Mesodermal cell (in vitro differentiated cells): Measurements from ENCODE around the gene PPM1H.
"Not testable (repeated sequence)": the region's sequence is repeated elsewhere in the genome, so short reads cannot be mapped to it uniquely, and the experiment has no call there.

Experiments
- H3K27ac ChIP-seq: 2 replicates; pipeline ENCODE4 v1.7.0; 2013; ENCODE audit warnings: mild to moderate bottlenecking, low read depth, low read length, moderate library complexity; ENCODE audit not compliant: severe bottlenecking
- H3K36me3 ChIP-seq: 2 replicates; pipeline ENCODE4 v1.7.1; 2013; ENCODE audit warnings: mild to moderate bottlenecking, low read length, moderate library complexity; ENCODE audit not compliant: control insufficient read depth, insufficient read depth
- H3K4me1 ChIP-seq: one replicate; pipeline ENCODE4 v1.7.1; 2013; ENCODE audit warnings: mild to moderate bottlenecking, low read length; ENCODE audit not compliant: insufficient read depth, control insufficient read depth, poor library complexity, severe bottlenecking
- H3K4me3 ChIP-seq: 2 replicates; pipeline ENCODE4 v1.7.0; 2013; ENCODE audit warnings: low read length, control low read depth, mild to moderate bottlenecking; ENCODE audit not compliant: insufficient read depth, poor library complexity, severe bottlenecking; ENCODE audit errors: extremely low read depth
- H3K9me3 ChIP-seq: 2 replicates; pipeline ENCODE4 v1.7.1; 2013; ENCODE audit warnings: mild to moderate bottlenecking, low read length, moderate library complexity; ENCODE audit not compliant: control insufficient read depth
- WGBS, 2 experiments: methylation state at CpG; one replicate each; pipeline ENCODE4 v1.1.5; 2013; ENCODE audit warnings: missing lambda C conversion rate in 2 of 2; ENCODE audit not compliant: insufficient coverage in 2 of 2; 5-methylcytosine and 5-hydroxymethylcytosine counted together

PPM1H gene

DNA sequence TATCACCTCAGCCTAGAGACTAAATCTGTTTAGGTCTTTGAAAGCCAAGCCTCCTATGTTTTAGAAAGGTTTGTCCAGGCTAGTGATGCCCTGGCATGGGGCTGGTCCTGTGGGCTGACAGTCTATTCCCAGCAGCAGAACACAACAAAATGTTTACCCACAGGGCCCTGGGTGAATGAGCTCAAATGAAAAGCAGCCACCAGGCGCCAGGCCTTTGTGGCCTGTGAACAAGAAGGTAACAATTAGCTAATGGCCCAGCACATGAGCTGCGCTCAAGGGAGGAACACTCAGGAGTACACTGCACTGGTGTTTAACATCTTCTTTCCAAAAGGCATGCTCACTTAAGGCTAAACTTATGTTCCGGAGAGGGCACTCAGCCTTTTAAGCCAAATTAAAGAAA is 266.2 kb downstream of the PPM1H start:
- Histone ChIP-seq H3K27ac (no peak overlapping the region), H3K9me3 (no peaks in the 10 kb centered on the region), H3K4me3 (no peak overlapping the region), H3K36me3 (no peaks in the 10 kb centered on the region), H3K4me1 (no peaks in the 10 kb centered on the region)
- 92 to 98% methylated on average over 3 of the region's 3 CpGs for WGBS, 2 experiments

DNA sequence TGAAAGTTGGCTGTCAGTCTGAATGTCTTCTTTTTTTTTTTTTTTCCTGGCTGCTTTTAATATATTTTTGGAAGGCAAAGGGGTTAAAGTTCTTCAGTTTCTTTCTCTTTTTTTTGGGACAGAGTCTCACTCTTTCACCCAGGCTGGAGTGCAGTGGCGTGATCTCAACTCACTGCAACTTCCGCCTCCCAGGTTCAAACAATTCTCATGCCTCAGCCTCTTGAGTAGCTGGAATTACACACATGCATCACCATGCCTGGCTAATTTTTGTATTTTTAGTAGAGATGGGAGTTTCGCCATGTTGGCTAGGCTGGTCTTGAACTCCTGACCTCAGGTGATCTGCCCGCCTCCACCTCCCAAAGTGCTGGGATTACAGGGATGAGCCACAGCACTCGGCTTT is 270.0 kb downstream of the PPM1H start:
- 90 to 100% methylated on average over 2 to 3 of the region's 5 CpGs for WGBS, 2 experiments
- not testable (repeated sequence) for H3K4me3 ChIP-seq, H3K9me3 ChIP-seq, H3K27ac ChIP-seq, H3K36me3 ChIP-seq, H3K4me1 ChIP-seq

DNA sequence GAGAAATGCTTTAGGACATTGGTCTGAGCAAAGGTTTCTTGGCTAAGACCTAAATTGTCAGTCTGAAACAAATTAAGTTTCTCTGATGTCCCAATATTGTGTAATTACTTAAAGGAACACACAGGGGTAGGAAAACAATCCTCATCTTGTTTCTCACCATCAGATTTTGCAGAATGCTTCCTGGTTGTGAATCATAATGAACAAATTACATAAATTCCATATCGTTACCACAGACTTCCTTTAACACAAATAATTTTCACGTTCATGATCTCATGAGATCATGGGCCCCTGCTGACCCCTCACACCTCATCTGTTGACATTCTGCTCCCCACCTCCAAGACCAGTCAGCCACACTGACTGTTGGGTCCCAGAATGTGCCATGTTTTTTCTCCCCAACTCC is 274.2 kb downstream of the PPM1H start:
- H3K36me3 ChIP-seq = no peaks in the 10 kb centered on the region
- H3K27ac ChIP-seq = no peak overlapping the region
- 97 to 100% methylated on average over 2 of the region's 2 CpGs for WGBS, 2 experiments
- no peak overlapping the region for H3K4me3 ChIP-seq
- peaks cover 6% of the 10 kb centered on the region for H3K9me3 ChIP-seq
- peaks cover 9% of the 10 kb centered on the region for H3K4me1 ChIP-seq

DNA sequence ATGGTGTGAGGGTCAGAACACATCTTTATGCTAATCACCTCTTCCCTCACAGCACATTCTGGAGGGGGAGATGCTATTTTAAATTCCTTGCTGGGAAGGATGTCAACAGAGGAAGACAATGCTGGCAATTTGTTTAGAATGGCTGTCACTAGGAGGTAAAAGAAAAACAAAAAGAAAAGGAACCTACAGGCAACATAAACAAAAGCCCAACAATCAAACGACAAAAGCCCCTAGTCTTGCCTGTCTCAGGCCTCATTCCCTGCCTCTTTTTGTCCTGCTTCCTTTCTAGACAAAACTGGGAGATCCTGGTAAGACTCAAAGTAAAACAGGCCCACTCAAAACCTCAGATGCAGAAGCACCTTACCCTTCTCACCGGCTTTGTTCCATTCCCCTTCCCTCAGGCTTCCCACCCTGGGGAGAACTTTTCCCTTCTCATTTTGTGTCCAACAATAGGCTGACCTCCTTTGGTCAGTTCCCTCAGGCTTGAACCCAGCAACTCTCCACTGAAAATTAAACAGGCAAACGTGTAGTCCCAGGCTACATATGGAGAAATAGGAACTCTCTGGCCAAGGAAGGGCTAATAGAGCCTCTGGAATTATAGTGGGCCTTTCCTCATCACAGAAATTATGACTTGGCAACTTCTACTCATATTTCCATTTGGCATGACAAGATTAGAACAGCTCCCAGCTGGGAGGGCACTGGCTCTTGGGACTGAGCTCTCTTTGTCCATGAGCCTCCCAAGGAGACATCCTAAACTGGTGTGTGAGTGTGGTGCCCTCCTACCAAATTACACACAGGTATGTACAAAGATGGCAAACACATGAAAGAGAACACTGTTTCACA is 275.3 kb downstream of the PPM1H start:
- H3K36me3 ChIP-seq = no peaks in the 10 kb centered on the region
- peak overlapping the region; percentile 76 for H3K27ac ChIP-seq
- WGBS, 2 experiments = 0% methylated on average over 1 to 2 of the region's 3 CpGs
- H3K4me1 ChIP-seq = peaks cover 14% of the 10 kb centered on the region
- peaks cover 6% of the 10 kb centered on the region for H3K9me3 ChIP-seq
- H3K4me3 ChIP-seq = no peak overlapping the region

DNA sequence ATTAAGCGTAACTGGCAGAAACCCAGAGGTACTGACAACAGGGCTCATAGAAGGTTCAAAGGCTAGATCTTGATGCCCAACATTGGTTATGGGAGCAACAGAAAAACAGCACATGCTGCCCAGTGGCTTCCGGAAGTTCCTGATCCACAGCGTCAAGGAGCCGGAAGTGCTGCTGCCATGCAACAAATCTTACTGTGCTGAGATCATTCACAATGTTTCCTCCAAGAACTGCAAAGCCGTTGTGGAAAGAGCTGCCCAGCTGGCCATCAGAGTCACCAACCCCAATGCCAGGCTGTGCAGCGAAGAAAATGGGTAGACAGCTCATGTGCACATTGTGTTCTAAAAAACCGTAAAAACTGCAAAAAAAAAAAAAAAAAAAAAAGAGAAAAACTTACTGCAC is 276.0 kb downstream of the PPM1H start:
- Histone ChIP-seq H3K27ac (no peak overlapping the region), H3K4me1 (peaks cover 14% of the 10 kb centered on the region)
- WGBS, 2 experiments = 84 to 86% methylated on average over 5 of the region's 7 CpGs

DNA sequence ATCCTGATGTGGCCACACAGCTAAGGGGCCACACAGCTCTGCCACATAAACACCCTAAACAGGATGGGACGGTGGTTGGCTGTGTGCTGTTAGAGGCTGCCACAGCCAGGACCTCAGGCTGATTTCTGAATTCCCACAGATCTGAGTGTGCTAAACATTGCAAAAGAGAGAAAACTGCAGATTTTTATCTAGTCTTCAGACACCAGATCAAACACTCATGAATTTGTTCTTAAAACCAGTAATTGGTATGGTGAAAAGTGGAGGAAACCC is 277.7 kb downstream of the PPM1H start:
- Histone ChIP-seq H3K9me3 (peaks cover 6% of the 10 kb centered on the region), H3K4me1 (peaks cover 14% of the 10 kb centered on the region), H3K4me3 (no peak overlapping the region), H3K36me3 (no peaks in the 10 kb centered on the region), H3K27ac (no peak overlapping the region)
- WGBS, 2 experiments = no CpG with 5 or more reads among the region's 1 CpG

More for the DNA sequence above, 276.0 kb downstream of the PPM1H start:
- Histone ChIP-seq H3K9me3 (peaks cover 6% of the 10 kb centered on the region), H3K36me3 (no peaks in the 10 kb centered on the region), H3K4me3 (no peak overlapping the region)

DNA sequence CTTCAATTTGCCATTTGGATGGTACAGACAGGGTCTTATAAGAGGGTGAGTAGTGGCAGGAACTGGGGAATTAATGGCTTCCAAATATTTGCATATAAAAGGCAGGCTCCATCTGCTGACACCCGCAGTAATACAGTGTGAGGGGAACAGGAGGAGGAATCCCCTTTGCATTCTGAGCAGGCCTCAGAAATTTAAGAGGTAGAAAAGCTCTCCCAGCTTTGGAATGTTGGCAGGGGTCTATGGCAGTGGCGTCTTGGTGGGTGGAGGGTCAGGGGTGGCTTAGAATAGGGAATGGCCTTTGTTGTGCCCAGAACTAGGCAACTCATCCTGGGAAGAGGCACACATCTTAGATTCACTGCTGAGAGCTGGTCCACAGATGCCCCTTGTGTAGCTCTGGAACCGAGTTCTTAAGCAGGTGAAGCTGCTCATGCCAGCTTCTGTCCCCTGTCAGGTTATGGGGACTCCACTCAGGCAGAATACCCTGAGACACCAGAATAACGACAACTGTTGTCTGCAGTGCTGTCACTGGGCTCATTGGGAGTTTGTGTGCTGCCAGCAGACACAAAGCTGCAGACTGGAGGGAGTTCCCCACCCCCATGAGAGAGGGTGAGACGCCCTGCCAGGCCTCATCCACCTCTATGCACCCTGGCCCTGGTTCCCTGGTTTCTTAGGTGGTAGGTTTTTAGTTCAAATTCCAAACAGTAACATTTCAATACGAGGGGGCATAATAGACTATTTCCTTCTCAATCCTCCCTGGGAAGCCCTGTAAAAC is 278.2 kb downstream of the PPM1H start:
- 42 to 57% methylated on average over 2 to 4 of the region's 6 CpGs for WGBS, 2 experiments
- Histone ChIP-seq H3K4me1 (peaks cover 14% of the 10 kb centered on the region), H3K4me3 (no peak overlapping the region), H3K27ac (no peak overlapping the region), H3K36me3 (no peaks in the 10 kb centered on the region), H3K9me3 (peaks cover 6% of the 10 kb centered on the region)

DNA sequence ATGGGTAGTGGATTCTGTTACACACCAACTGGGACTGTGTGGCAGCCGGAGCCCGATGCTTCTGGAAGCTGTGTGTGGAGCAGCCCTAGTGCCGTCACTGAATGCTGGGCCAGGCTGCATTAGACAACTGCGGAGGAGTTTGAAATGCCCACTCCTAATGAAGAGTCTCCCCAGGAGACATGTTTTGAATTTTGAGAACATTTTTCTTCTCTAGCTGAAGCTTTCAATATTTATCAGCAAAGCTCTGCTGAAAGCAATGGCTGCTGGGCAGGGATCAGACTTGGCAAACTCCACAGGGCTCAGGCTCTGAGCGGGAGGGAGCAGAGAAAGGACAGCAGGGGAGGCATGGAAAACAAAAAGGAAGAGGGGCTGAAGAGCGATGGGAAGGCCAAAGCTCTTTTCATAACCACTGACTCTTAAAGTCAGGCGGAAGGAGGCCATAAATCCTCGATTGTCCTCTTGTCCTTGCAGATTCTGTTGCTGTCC is 279.2 kb downstream of the PPM1H start:
- no peak overlapping the region for H3K4me3 ChIP-seq
- no peak overlapping the region for H3K27ac ChIP-seq
- no peaks in the 10 kb centered on the region for H3K36me3 ChIP-seq
- 64 to 94% methylated on average over 4 to 6 of the region's 8 CpGs for WGBS, 2 experiments
- H3K9me3 ChIP-seq = peaks cover under 1% of the 10 kb centered on the region
- peaks cover 14% of the 10 kb centered on the region for H3K4me1 ChIP-seq

DNA sequence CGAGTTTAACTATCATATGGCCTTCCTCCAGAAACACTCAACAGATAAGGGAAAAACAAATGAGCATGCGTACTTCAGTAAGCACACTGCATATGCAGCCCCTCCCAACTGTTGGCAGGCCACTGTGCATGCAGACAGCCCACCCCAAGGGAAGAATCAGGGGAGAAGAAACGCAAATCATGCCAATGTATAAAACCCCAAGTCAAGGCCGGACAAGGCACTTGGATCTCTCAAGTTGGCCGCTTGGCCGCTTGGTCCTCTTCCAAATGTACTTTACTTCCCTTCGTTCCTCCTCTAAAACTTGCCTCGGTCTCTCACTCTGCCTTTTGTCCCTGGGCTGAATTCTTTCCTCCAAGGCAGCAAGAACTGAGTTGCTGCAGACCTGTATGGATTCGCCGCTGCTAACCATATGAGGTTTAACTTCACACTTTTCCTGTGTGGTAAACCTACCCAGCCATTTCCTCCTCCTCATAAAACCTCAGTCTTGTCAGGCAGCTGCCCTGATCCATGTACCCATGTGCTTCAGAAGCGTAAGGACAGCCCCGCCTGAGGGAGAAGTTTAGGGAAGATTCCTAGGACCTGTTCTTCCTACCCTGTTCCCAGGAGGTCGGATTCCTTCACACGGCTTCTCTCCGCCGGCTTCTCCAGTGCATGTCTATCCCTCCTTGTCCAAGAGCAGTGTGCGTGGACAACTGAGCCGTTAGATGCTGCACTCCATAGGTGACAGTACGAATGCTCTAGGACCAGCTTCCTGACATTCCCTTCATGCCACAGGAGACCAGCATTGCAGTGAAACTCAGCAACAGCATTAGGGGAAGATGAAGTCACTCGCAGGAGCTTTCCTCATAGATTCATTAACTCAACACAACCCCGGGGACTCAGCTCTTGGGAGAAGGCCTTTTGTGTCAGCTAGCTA is 280.4 kb downstream of the PPM1H start:
- Histone ChIP-seq H3K36me3 (no peaks in the 10 kb centered on the region), H3K9me3 (no peaks in the 10 kb centered on the region), H3K4me3 (no peak overlapping the region), H3K4me1 (peaks cover 10% of the 10 kb centered on the region), H3K27ac (no peak overlapping the region)
- 89 to 93% methylated on average over 17 to 18 of the region's 21 CpGs for WGBS, 2 experiments

DNA sequence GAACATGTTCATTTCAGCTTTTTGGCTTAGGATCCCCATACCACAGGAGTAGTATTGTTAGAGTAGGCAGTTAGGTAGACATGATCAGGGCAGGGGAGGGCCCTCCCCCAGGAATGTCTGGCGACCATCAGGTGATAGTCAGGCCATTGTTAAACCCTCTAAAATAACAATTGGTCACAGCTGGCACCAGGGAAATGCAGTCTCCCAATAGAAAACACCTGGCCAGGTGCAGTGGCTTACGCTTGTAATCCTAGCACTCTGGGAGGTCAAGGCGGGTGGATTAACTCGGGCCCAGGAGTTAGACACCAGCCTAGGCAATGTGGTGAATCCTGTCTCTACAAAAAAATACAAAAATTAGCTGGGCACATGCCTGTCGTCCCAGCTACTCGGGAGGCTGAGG is 281.2 kb downstream of the PPM1H start:
- no peak overlapping the region for H3K27ac ChIP-seq
- H3K4me1 ChIP-seq = peaks cover 6% of the 10 kb centered on the region
- no peaks in the 10 kb centered on the region for H3K36me3 ChIP-seq
- H3K4me3 ChIP-seq = no peak overlapping the region
- 65 to 66% methylated on average over 4 to 6 of the region's 6 CpGs for WGBS, 2 experiments
- H3K9me3 ChIP-seq = no peaks in the 10 kb centered on the region
